SK-N-SH (cell line): ENCODE measurements around the gene PARD6A. TPM values are rescaled to one million over a fixed set of nuclear protein-coding genes. Genes with fewer than 3 reads are reported as not detected.

Experiments used
- CTCF ChIA-PET: fragments of 300-600, 350-600 bp; formaldehyde crosslinking; extraction: SDS; loops from one replicate; lab custom pipeline; 2021; lab: Yijun Ruan, JAX
- POLR2A ChIA-PET: fragments of 350-600 bp; sonication (Branson Sonifier 250); formaldehyde crosslinking; extraction: SDS; loops from one replicate; lab custom pipeline; 2020; ENCODE audit warnings: antibody characterized with exemption, inconsistent platforms; lab: Yijun Ruan, JAX
- DNase-seq: peaks from one replicate; pipeline ENCODE4 v3.0.0; 2012
- H2AFZ ChIP-seq: fragments of 200-600 bp; sonication (generic); 2 replicates; pipeline ENCODE4 v1.8.1; 2016; ENCODE audit warnings: antibody characterized with exemption, mild to moderate bottlenecking, low read depth
- H3F3A ChIP-seq: fragments of 200-600 bp; sonication (generic); replicated peaks from 2 replicates; pipeline ENCODE3; 2016; ENCODE audit warnings: antibody characterized with exemption, mild to moderate bottlenecking; ENCODE audit not compliant: insufficient read depth
- H3K27ac ChIP-seq, 2 experiments: fragments of 200-500 bp in 1 of 2; fragments of 200-600 bp in 1 of 2; sonication (Bioruptor generic) in 1 of 2; sonication (generic), shearing (Covaris generic) in 1 of 2; 2 replicates each; pipeline versions ENCODE4 v1.5.1 to v1.6.1; 2014 to 2016; ENCODE audit warnings: low read depth in 2 of 2, inconsistent platforms in 1 of 2, low read length in 1 of 2, mild to moderate bottlenecking in 1 of 2, mixed read lengths in 1 of 2
- H3K27me3 ChIP-seq: fragments of 200-600 bp; sonication (generic), shearing (Covaris generic); 2 replicates; pipeline ENCODE4 v1.6.1; 2016; ENCODE audit warnings: mixed run types; ENCODE audit not compliant: insufficient read depth
- H3K36me3 ChIP-seq, 2 experiments: fragments of 200-500 bp in 1 of 2; fragments of 200-600 bp in 1 of 2; sonication (Bioruptor generic) in 1 of 2; sonication (generic) in 1 of 2; replicated peaks in 1 of 2; 2 replicates each; pipeline versions ENCODE3 to v1.5.1; 2014 to 2016; ENCODE audit warnings: low read length in 1 of 2, mild to moderate bottlenecking in 1 of 2; ENCODE audit not compliant: insufficient read depth in 2 of 2, control insufficient read depth in 1 of 2
- H3K4me1 ChIP-seq, 2 experiments: fragments of 200-500 bp in 1 of 2; fragments of 200-600 bp in 1 of 2; sonication (Bioruptor generic) in 1 of 2; sonication (generic), shearing (Covaris generic) in 1 of 2; 2 replicates each; pipeline versions ENCODE4 v1.5.1 to v1.6.1; 2014 to 2016; ENCODE audit warnings: low read depth in 1 of 2, low read length in 1 of 2, mixed run types in 1 of 2; ENCODE audit not compliant: insufficient read depth in 2 of 2, control insufficient read depth in 1 of 2
- H3K4me2 ChIP-seq: fragments of 200-600 bp; sonication (generic), shearing (Covaris generic); 2 replicates; pipeline ENCODE4 v1.6.1; 2017; ENCODE audit warnings: mixed run types
- H3K4me3 ChIP-seq, 2 experiments: fragments of 200-500 bp in 1 of 2; fragments of 200-600 bp in 1 of 2; sonication (Bioruptor generic) in 1 of 2; sonication (generic), shearing (Covaris generic) in 1 of 2; 2 replicates each; pipeline versions ENCODE4 v1.5.1 to v1.8.1; 2014 to 2016; ENCODE audit warnings: low read depth in 2 of 2, inconsistent platforms in 1 of 2, low read length in 1 of 2, mild to moderate bottlenecking in 1 of 2, mixed read lengths in 1 of 2, moderate library complexity in 1 of 2
- H3K79me2 ChIP-seq: fragments of 200-600 bp; sonication (generic); 2 replicates; pipeline ENCODE4 v1.8.1; 2017; ENCODE audit warnings: mild to moderate bottlenecking; ENCODE audit not compliant: insufficient read depth
- H3K9ac ChIP-seq: fragments of 200-600 bp; sonication (generic); 2 replicates; pipeline ENCODE4 v1.6.1; 2017; ENCODE audit warnings: mixed run types
- H3K9me2 ChIP-seq: fragments of 200-600 bp; sonication (generic); 2 replicates; pipeline ENCODE4 v1.6.1; 2017; ENCODE audit warnings: mixed run types
- H3K9me3 ChIP-seq: fragments of 200-600 bp; sonication (generic); 2 replicates; pipeline ENCODE4 v1.6.1; 2017; ENCODE audit warnings: mixed run types, mild to moderate bottlenecking, moderate library complexity
- H4K20me1 ChIP-seq: fragments of 200-600 bp; sonication (generic); 2 replicates; pipeline ENCODE4 v1.6.1; 2017; ENCODE audit warnings: mild to moderate bottlenecking, mixed run types; ENCODE audit not compliant: insufficient read depth
- CTCF ChIP-seq: fragments of 200-600 bp; sonication (generic); IDR thresholded peaks from 2 replicates; pipeline ENCODE4 v1.6.1; 2017; ENCODE audit warnings: antibody characterized with exemption, mild to moderate bottlenecking, moderate library complexity
- ELF1 ChIP-seq: IDR thresholded peaks from 2 replicates; pipeline ENCODE4 v1.4.0; 2012
- EP300 ChIP-seq, 2 experiments: IDR thresholded peaks; 2 replicates each; pipeline versions ENCODE4 v1.4.0 to v1.6.1; 2012; ENCODE audit warnings: borderline replicate concordance in 1 of 2, low read depth in 1 of 2, low read length in 1 of 2
- EZH2phosphoT487 ChIP-seq: fragments of 200-600 bp; sonication (generic); IDR thresholded peaks from 2 replicates; pipeline ENCODE4 v1.6.1; 2017; ENCODE audit warnings: low read depth, mixed run types, mild to moderate bottlenecking, antibody characterized with exemption, moderate library complexity, borderline replicate concordance
- FOXJ3 ChIP-seq: sonication (generic); formaldehyde crosslinking; IDR thresholded peaks from 2 replicates; pipeline ENCODE4 v1.5.1; 2020; ENCODE audit warnings: mild to moderate bottlenecking, missing genetic modification reagents
- FOXM1 ChIP-seq: IDR thresholded peaks from 2 replicates; pipeline ENCODE4 v1.4.0; 2012; ENCODE audit warnings: low read depth, mild to moderate bottlenecking
- GABPA ChIP-seq: IDR thresholded peaks from 2 replicates; pipeline ENCODE4 v1.4.0; 2012; ENCODE audit warnings: low read depth, mild to moderate bottlenecking
- GATA2 ChIP-seq: sonication (generic); formaldehyde crosslinking; IDR thresholded peaks from 2 replicates; pipeline ENCODE4 v1.5.0; 2020; ENCODE audit warnings: mild to moderate bottlenecking, missing genetic modification reagents
- IRF3 ChIP-seq: fragments of 150-350 bp; IDR thresholded peaks from 2 replicates; pipeline ENCODE4 v1.6.1; 2016; ENCODE audit warnings: mild to moderate bottlenecking, low read depth, low read length
- JUND ChIP-seq: IDR thresholded peaks from 2 replicates; pipeline ENCODE4 v1.4.0; 2012
- MEF2A ChIP-seq: IDR thresholded peaks from 2 replicates; pipeline ENCODE4 v1.4.0; 2012; ENCODE audit warnings: low read depth, borderline replicate concordance
- NFIC ChIP-seq: IDR thresholded peaks from 2 replicates; pipeline ENCODE4 v1.4.0; 2012; ENCODE audit warnings: borderline replicate concordance
- NRF1 ChIP-seq: IDR thresholded peaks from 2 replicates; pipeline ENCODE4 v1.6.1; 2012; ENCODE audit warnings: low read depth, mild to moderate bottlenecking, low read length
- PBX3 ChIP-seq: IDR thresholded peaks from 2 replicates; pipeline ENCODE4; 2012
- RAD21 ChIP-seq: IDR thresholded peaks from 2 replicates; pipeline ENCODE4 v1.6.1; 2012; ENCODE audit warnings: mild to moderate bottlenecking, low read length
- REST ChIP-seq: IDR thresholded peaks from 2 replicates; pipeline ENCODE4 v1.6.1; 2012; ENCODE audit warnings: mild to moderate bottlenecking, low read depth, low read length, moderate library complexity
- RFX5 ChIP-seq: IDR thresholded peaks from 2 replicates; pipeline ENCODE4 v1.6.1; 2012; ENCODE audit warnings: mild to moderate bottlenecking, improper control_type of control experiment, low read length
- RXRA ChIP-seq: IDR thresholded peaks from 2 replicates; pipeline ENCODE4 v1.4.0; 2012; ENCODE audit warnings: low read depth, mild to moderate bottlenecking, borderline replicate concordance
- TEAD4 ChIP-seq: IDR thresholded peaks from 2 replicates; pipeline ENCODE4 v1.4.0; 2012; ENCODE audit warnings: mild to moderate bottlenecking, borderline replicate concordance; ENCODE audit not compliant: insufficient read depth
- USF2 ChIP-seq: fragments of 150-350 bp; IDR thresholded peaks from 2 replicates; pipeline ENCODE4 v1.6.1; 2017; ENCODE audit warnings: antibody characterized with exemption, low read length, low read depth, borderline replicate concordance
- YY1 ChIP-seq: IDR thresholded peaks from 2 replicates; pipeline ENCODE4 v1.4.0; 2012; ENCODE audit warnings: low read depth, mild to moderate bottlenecking
- WGBS: methylation state at CpG from one replicate; pipeline ENCODE4 v1.1.6; 2017; ENCODE audit warnings: low lambda C conversion rate; 5-methylcytosine and 5-hydroxymethylcytosine counted together
- polyA plus RNA-seq, 3 experiments: library from polyadenylated mRNA; depleted of rRNA; stranded (reverse); fragments of >200 nt; gene quantifications; 2 replicates each; pipeline ENCODE4 v1.2.3, GENCODE V29; 2012

PARD6A gene
- polyA plus RNA-seq, 1 of the 3 experiments (the other 2 are of a cell fraction): 9.0 TPM

- TF ChIP-seq NRF1: no peak
- TF ChIP-seq FOXJ3 (CRISPR knock-in tag): no peak
- TF ChIP-seq NFIC: no peak
- no peak for TF ChIP-seq GABPA
- no peak for TF ChIP-seq RXRA
- TF ChIP-seq CTCF: no peak
- TF ChIP-seq PBX3: no peak
- no peak for TF ChIP-seq MEF2A
- TF ChIP-seq TEAD4: no peak
- TF ChIP-seq GATA2 (CRISPR knock-in tag): no peak
- no peak for TF ChIP-seq JUND
- TF ChIP-seq RFX5: no peak
- no peak for TF ChIP-seq ELF1
Observed at GRCh38 chr16:67663877-67664222, 3.1 kb downstream of the PARD6A start (continued).

- no peak for DNase-seq
- Histone ChIP-seq H3K27me3 (no peaks in the 10 kb centered on the region), H4K20me1 (no peaks in the 10 kb centered on the region), H3K9me2 (no peaks in the 10 kb centered on the region), H3K4me3 (no peak overlapping the region), H3K27ac (no peak overlapping the region), H3F3A (peaks cover 24% of the 10 kb centered on the region), H3K36me3 (peaks cover 0 to 13% of the 10 kb centered on the region in 2 experiments), H3K4me2 (no peak overlapping the region), H3K4me1 (peaks cover 10 to 37% of the 10 kb centered on the region in 2 experiments; a peak in 2 of 4 replicates), H3K79me2 (peaks cover 10% of the 10 kb centered on the region), H3K9me3 (no peaks in the 10 kb centered on the region), H3K9ac (no peak overlapping the region)
- WGBS: 90% methylated on average over 4 of the region's 4 CpGs
- TF ChIP-seq RAD21 (no peak), ELF1 (no peak), USF2 (no peak), EP300 (IDR thresholded peaks at IDR 0.05; ENCODE audit: borderline replicate concordance in 1 of 2, low read depth in 1 of 2, low read length in 1 of 2) (no peak), RFX5 (no peak), FOXJ3 (CRISPR knock-in tag) (no peak), NFIC (no peak), REST (no peak), TEAD4 (no peak), FOXM1 (no peak), IRF3 (no peak), EZH2phosphoT487 (no peak), YY1 (no peak)
- TF ChIP-seq, all 33 proteins: peak for 0
- POLR2A ChIA-PET: no interaction called here
- no peak overlapping the region for H2AFZ ChIP-seq
- CTCF ChIA-PET: interaction anchor here (1.0 to 18.3 kb wide), 9 partner anchors 9 to 377 kb away, joined by 3 to 246 read pairs (median 4); partner anchors contain the start of genes ATP6V0D1 and CTCF
Observed at GRCh38 chr16:67664258-67664657, 3.5 kb downstream of the PARD6A start.
